CD4-positive, alpha-beta T cell treated with Interleukin-15 for 4 hours (primary cell): Measurements from ENCODE around the gene OXER1.

Source experiments
- DNase-seq: peaks from one replicate; pipeline ENCODE4 v3.0.0-alpha.2; 2020; ENCODE audit warnings: low spot score

The OXER1 gene, protein sequence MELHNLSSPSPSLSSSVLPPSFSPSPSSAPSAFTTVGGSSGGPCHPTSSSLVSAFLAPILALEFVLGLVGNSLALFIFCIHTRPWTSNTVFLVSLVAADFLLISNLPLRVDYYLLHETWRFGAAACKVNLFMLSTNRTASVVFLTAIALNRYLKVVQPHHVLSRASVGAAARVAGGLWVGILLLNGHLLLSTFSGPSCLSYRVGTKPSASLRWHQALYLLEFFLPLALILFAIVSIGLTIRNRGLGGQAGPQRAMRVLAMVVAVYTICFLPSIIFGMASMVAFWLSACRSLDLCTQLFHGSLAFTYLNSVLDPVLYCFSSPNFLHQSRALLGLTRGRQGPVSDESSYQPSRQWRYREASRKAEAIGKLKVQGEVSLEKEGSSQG

GRCh38 chr2:42764096-42764495, at the start of gene OXER1:
OXER1 (minus strand) TSS chr2:42764135; CDS start chr2:42764062, 73 bp downstream.
- DNase-seq, result no peak

DNA sequence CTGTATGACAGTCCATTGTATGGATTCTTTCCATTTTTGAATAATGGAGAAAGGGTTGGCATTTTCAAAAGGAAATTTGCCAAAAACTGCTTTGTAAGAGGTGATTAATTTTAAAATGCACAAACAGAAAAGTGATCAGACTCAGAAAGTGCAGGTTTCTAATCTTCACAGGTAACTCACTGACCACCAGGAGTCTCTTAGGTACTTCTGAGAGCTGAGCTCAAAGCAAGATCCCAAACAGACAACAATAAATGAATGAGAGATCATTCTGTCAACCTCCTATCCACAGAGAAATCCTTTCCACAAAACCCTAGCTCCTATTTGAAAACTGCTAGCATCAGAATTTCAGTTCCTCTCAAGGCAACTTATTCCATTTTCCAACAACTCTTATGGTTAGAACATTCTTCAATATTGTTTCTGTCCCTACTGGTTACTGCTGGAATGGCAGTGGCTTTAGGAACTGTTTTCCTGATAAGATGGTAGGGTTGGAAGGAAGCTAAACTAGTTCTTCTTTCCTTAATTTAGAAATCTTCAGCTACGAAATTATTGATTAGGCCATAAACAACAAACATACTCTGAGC, 49.1 kb upstream of the OXER1 start:
- DNase-seq, result no peak

DNA sequence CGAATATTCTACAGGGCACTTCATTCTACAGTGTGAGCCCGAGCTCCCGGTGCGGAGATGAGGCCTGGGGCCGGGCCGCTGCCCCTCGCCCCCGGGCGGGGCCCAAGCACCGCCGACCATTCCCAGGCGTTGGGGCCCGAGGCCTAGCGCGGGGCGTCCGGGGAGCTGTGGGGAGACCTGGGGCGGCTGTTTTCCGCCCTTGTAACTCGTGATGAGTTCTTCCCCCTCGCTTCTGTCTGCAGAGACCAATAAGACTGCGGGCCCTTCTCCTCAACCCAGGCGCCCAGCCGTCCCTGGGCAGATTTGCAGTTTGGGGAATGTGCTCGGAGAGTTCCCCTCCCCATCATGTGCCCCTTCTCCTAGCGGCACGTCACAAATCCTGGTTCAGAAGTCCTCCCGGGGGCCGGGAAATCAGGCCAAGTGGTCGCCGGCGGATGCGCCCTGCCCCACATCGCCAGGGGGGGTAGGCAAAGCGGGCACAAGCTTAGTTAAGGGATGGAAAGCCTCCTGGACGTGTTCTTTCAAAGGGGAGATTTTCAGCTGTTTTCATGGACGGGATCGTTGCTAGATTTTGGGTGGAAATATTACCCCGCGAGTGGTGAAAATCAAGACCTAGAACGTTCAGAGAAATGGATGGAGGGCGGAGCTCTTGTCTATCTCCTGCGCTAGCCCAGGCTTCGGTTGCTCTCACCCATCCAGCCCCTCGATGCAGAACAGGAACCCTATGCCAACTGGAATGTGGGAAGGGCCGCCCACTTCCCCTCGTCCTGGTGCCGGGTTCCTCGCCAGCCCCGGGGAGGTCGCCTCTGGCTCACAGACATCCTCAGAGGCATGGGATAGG, 47.3 kb upstream of the OXER1 start:
- peak; percentile 34 for DNase-seq

GRCh38 chr2:42810121-42810970, 46.4 kb upstream of the OXER1 start:
- peak; percentile 95 for DNase-seq

- peak; percentile 56 for DNase-seq
These were observed 45.8 kb upstream of the OXER1 start for GRCh38 chr2:42809819-42810120.

- DNase-seq, result no peak
These were observed 45.3 kb upstream of the OXER1 start for GRCh38 chr2:42809131-42809818.

DNA sequence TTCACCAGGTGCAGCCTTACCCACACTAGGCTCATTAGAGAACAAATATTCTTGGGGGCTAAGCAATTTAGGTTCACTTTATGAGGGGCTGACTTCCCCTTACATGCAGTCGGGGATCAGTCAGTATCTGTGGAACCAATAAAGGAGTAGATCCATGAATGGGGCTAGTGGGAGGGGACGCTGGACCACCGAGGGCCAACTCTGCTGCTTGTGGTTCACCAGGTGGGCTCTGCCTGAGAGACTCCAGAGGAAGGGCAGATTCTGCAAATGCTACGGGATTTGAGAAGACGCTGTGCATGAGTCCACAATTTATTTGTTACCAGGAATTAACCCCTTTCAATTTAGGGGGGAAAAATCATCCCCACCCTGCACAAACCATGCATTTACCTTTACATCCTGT, 44.4 kb upstream of the OXER1 start:
- DNase-seq, result no peak

- no peak for DNase-seq
These were observed 42.9 kb upstream of the OXER1 start for GRCh38 chr2:42806786-42807185.

DNA sequence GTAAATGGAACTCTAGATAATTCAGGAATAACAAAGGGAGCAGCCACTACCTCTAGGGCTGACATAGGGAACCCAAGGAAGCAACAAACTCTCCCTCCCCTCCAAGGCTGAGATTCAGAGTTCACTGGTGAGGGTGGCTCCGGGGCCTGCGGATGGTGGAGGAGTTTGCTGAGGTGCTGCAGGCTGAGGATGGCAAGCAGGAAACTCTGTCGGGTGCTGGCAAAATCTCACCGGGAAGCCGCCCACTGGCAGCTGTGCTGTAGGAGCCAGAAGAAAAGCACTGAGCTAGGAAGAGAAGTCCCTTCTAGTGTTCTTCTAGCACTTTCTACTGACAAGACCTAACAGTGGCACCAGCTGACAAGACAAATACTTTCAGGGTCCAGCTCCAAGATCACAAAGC, 41.0 kb upstream of the OXER1 start:
- DNase-seq, result no peak

- no peak for DNase-seq
These were observed 40.4 kb upstream of the OXER1 start for GRCh38 chr2:42804338-42804737.

- DNase-seq, result no peak
These were observed 38.2 kb upstream of the OXER1 start for GRCh38 chr2:42802150-42802549.

DNA sequence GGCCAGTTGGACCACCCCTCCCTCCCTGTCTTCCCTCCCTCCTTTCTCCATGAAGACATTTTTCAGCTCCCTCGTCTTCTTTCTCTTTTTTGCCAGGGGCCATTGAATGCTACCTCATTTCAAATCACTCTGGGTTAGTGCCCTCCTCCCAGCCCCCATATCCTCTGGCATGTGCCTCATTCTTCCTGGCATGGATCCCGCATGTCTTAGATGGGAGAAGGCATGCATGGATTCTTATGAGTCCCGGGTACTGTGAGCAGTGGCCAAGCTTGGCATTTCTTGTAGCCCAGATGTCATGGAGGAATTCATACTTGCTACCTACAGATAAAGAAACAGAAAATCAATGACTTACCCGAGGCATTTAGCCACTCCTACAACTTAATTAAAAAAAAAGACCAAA, 37.4 kb upstream of the OXER1 start:
- DNase-seq, result no peak

GRCh38 chr2:42800981-42801380, 37.0 kb upstream of the OXER1 start:
- DNase-seq, result no peak

DNA sequence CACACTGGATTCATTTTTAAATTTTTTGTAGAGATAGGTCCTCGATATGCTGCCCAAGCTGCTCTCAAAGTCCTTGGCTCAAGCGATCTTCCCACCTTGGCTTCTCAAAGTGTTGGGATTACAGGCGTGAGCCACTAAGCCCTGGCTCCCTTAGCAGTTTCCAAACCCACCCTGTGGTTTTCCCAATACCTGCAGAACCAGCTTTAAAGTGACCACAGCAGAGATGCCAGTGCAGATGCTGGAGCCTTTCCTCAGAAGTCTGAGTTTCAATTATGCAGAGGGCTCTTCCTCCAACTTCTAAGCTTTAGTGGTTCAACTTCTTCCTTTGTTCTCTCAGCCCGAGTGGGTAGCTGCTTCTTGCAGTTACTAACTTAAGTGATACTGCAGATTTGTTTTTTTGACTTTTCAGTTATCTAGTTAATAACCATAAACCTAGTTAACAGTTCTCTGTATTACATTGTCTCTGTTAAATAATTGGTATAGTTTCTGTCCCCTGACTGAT, 36.6 kb upstream of the OXER1 start:
- DNase-seq, result no peak

DNA sequence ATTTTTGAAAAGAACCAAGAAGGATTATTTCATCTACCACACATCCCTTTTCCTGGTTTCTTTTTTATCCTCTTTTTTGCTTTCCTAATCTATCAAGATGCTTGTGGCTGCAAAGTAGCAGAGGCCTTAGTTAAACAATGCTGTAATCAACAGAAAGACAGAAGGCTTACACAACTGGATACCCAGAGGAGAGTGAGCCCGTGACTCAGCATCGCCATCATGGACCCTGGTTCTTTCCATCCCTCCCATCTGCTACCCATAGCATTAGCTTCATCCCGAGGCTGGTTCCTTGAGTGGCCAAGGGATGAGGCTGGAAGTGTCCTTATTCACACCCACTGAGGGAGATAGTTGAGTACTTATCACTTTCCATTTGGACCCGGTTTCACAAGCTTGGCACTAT, 35.9 kb upstream of the OXER1 start:
- no peak for DNase-seq

DNA sequence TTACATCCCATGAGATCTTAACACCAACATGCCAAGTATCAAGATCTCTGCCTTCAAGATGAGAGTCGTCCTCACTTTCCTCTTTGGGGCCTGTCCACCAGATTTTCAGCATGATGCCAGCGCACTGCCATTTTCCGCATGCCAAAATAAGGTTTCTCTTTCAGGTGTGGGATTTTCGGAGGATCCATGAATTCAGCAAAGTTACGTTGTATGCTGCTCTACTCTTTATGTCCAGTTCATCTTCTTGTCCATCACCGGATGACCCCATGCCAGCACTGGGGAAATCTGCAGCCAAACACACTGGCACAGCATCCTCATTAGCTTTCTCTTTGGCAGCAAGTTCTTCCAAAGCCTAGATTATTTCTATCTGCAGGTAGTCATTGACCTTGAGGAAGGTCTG, 33.3 kb upstream of the OXER1 start:
- no peak for DNase-seq

DNA sequence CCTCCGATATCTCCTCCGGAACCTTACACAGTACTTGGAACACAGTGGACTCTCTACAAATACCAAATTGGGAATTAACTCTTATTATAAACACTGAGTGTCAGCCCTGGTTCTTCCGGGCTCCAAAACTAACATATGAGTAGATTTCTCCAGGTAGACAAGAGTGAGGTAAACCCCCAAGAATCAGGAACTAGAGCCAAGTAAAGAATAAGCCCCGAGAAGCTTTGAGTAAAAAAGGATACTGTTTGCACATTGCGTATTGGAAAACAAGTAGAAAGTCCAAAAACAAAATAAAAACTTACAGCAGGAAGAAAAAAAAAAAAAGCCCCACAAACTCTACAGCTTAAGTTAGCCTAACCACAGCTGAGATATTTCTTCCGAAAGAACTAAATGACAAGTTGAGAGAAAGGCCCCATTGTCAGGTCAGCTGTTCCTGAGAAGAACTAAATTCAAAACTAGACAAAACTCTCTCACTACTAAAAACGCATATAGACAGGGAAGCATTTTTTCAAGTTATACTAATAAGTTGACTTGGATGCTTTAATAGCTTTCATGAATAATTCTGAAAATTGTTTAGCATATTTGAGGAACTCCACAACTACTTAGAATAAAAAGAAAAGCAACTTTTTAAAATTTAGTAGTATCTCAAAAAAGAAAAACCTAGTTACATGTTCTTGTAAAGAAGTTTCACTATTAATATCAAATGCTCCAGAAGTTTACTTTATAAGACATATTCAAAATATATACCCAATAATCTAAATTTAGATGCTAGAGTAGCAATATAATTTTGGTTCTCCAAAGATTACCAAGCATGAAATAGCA, 32.7 kb upstream of the OXER1 start:
- no peak for DNase-seq

DNA sequence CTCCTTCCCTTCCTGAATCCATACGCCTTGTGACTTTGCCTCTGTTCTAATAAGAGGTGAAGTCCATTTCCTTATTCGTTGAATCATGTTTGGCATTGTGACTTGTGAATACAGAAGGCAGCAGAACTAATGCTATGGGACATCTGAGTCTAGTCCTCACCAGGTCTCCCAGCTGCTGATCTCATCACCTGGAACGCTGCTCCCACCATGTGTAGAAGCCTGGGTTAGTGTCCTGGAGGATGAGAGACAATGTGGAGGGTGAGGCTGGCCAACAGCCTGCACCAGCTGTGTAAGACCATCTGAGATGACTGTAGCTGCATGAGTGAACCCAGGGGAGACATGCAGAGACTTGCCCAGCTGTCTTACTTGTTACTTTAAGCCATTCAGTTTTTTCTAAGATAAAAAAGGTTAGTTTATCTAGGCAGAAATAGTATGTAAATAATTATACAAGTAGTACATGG, 31.9 kb upstream of the OXER1 start:
- DNase-seq, result no peak

DNA sequence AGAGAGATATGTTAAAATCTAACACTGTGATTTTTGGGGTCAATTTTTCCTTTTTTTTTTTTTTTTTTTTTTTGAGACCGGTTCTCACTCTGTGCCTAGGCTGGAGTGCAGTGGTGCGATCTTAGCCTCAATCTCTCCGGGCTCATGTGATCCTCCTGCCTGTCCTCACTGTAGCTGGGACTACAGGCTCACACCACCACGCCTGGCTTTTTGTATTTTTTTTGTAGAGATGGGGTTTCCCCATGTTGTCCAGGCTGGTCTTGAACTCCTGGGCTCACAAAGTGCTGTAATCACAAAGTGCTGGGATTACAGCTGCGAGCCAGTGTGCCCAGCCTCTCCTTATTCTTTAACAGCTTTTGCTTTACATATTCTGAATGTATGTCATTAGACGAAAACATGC, 31.3 kb upstream of the OXER1 start:
- no peak for DNase-seq

GRCh38 chr2:42794271-42795046, 30.5 kb upstream of the OXER1 start:
- DNase-seq, result no peak
